GM10266 (cell line): ENCODE data around the gene PEX26.
A peak's percentile ranks its signal among the peaks of the same experiment; 100 is the strongest.

Experiments
- DNase-seq: peaks from one replicate; pipeline ENCODE4 v3.0.0; 2012; ENCODE audit errors: extremely low spot score
- CTCF ChIP-seq: IDR thresholded peaks from 2 replicates; pipeline ENCODE4 v1.5.1; 2012; ENCODE audit warnings: mild to moderate bottlenecking, low read depth; ENCODE audit not compliant: control insufficient read depth, insufficient read depth; ENCODE audit errors: missing control alignments

The PEX26 gene

DNA sequence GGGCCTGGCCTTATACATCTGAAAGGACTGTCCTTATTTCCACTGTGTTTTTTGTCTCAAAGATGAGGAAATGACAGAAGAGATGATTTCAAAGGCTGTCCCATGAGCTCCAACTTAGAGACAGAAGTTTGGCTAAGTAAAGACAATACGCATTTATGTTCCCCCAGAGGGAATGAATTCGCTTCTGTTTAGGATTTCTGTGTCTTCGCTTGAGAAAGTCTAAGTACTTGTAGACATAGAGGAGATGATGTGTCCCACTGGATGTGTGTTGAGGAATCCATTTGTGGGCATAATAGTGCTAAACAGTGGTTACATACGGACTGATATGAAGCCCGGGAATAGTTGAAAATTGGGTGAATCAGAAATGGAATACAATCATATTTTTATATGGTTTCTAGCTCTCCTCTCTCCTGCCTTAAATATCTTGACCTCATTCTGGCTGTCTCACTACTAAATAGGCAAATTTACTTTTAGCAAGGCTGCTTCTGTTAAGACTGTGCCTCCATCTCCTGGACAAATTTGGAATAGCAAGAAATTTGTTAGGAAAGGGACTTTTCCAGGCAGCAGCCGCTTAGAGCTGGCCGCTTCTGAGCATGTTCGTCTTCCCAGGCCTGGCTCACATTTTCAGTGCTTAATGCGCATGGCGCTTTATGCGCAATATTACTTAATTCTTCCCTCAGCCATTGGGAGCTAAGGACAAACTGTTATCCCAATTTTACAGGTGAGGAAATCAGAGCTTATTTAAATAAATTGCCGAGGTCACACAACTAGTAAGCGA, 1.9 kb upstream of the PEX26 start:
- TF ChIP-seq CTCF: peak; percentile 72
- DNase-seq: peak; percentile 69

- TF ChIP-seq CTCF: no peak
- DNase-seq: no peak
Measured at GRCh38 chr22:18077087-18077638, 627 bp upstream of the PEX26 start.

DNA sequence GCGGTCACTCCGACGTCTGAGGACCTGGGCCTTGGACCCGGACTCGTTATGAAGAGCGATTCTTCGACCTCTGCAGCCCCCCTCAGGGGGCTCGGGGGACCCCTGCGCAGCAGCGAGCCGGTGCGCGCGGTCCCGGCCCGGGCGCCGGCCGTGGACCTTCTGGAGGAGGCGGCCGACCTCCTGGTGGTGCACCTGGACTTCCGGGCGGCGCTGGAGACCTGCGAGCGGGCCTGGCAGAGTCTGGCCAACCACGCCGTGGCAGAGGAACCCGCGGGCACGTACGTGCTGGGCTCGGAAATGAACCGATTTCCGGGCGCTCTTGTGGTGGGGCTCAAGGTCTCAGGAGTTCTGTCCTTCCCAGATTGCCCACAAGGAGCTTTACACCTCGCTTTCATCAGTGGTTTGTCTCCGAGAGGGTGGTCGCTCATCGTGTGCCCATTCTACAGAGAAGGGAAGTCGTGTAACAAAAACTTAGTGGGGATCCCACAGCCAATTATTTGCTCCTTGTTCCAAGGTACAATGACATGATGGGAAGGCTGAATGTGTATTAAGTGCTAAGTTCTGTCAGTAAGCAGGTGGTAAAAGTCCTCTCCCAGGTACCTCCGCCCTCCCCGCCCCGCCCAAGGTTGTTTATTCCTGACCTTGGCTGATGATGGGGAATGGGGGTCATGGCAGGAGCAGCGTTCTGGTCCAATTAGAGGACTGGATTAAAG, 695 bp downstream of the PEX26 start:
- DNase-seq: no peak

GRCh38 chr22:18079706-18080233, 2.0 kb downstream of the PEX26 start:
- DNase-seq: no peak
- no peak for TF ChIP-seq CTCF

More for the DNA sequence above, 695 bp downstream of the PEX26 start:
- no peak for TF ChIP-seq CTCF

DNA sequence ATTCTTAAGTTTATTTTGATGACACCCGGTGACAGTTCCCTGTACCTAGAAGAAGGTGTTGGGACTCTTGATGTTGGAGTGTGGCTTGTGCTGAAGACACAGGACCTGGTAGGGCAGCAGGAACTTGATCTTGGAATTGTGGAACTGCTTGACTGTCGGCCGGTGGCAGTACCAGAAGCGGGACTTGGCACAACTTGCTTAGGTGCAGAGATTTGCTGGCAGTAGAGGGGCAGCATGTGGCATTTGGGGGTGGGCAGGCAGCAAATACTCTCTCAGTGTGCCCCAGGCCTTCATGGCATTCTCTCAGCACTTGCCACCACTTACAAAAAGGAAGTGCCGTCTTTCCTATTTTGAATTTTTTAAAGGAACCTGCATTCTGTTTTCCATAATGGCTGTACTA, 3.6 kb downstream of the PEX26 start:
- TF ChIP-seq CTCF: no peak
- no peak for DNase-seq

DNA sequence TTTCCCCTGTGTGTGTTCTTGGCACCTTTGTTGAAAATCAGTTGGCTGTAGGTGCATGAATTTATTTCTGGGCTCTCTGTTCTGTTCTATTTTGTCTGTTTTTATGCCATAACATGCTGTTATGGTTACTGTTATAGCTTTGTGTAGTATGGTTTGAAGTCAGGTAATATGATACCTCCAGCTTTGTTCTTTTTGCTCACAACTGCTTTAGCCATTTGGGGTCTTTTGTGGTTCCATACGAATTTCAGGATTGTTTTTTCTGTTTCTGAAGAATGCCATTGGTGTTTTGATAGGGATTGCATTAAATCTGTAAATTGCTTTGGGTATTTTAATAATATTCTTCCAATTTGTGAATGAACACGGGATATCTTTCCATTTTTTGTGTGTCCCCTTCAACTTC, 4.7 kb downstream of the PEX26 start:
- no peak for TF ChIP-seq CTCF
- DNase-seq: no peak
